Measurements from ENCODE around the gene RITA1. TPM values are rescaled to one million over a fixed set of nuclear protein-coding genes. Genes with fewer than 3 reads are reported as not detected.

Gene RITA1
- total and polyA plus RNA-seq, 5 donors from 2014 or later = 10.1 to 38.3 (median 21.0) TPM

- H3K9me3 ChIP-seq (ENCODE audit: control insufficient read depth in 2 of 2, low read length in 2 of 2) = no peaks in the 10 kb centered on the region
- Mint-ChIP-seq H3K27me3 (no peaks in the 10 kb centered on the region), H3K27ac (peak overlapping the region; percentile 86 to 92 (median 91)), H3K4me3 (peak overlapping the region in 3 of 4 donors; percentile 48 to 83 (median 80)), H3K9me3 (no peaks in the 10 kb centered on the region), H3K36me3 (peaks cover 47% of the 10 kb centered on the region), H3K4me1 (peaks cover 12 to 60% (median 17%) of the 10 kb centered on the region in 4 donors)
- H3K27ac ChIP-seq (ENCODE audit: insufficient read depth, low read length, poor library complexity, severe bottlenecking) = no peak overlapping the region
- ATAC-seq (ENCODE audit: low read depth in 2 of 2) (peak; percentile 85 to 89), DNase-seq (peak; percentile 24 to 71 (median 61))
- no peak overlapping the region for H3K4me3 ChIP-seq (ENCODE audit: low read depth, low read length)
- peaks cover 13% of the 10 kb centered on the region for H3K4me1 ChIP-seq (ENCODE audit: control insufficient read depth, insufficient read depth, low read length, poor library complexity, severe bottlenecking)
- no peaks in the 10 kb centered on the region for H3K27me3 ChIP-seq (ENCODE audit: control insufficient read depth, insufficient read depth, low read length)
- peaks cover 40% of the 10 kb centered on the region for H3K36me3 ChIP-seq (ENCODE audit: control insufficient read depth, insufficient read depth, low read length)
These were observed 47.5 kb downstream of the RITA1 start for GRCh38 chr12:113232840-113233585.

- H3K4me1 ChIP-seq (ENCODE audit: control insufficient read depth, insufficient read depth, low read length, poor library complexity, severe bottlenecking) = peaks cover 13% of the 10 kb centered on the region
- DNase-seq (no peak), ATAC-seq (ENCODE audit: low read depth in 2 of 2) (no peak)
- H3K4me3 Mint-ChIP-seq = no peak overlapping the region
- H3K27me3 ChIP-seq (ENCODE audit: control insufficient read depth, insufficient read depth, low read length) = no peaks in the 10 kb centered on the region
- no peak overlapping the region for H3K27ac ChIP-seq (ENCODE audit: insufficient read depth, low read length, poor library complexity, severe bottlenecking)
- H3K4me1 Mint-ChIP-seq = peaks cover 11 to 54% (median 19%) of the 10 kb centered on the region in 4 donors
- no peaks in the 10 kb centered on the region for H3K27me3 Mint-ChIP-seq
- no peaks in the 10 kb centered on the region for H3K9me3 Mint-ChIP-seq
- H3K36me3 Mint-ChIP-seq = peaks cover 44% of the 10 kb centered on the region
- peaks cover 37% of the 10 kb centered on the region for H3K36me3 ChIP-seq (ENCODE audit: control insufficient read depth, insufficient read depth, low read length)
- H3K9me3 ChIP-seq (ENCODE audit: control insufficient read depth in 2 of 2, low read length in 2 of 2) = no peaks in the 10 kb centered on the region
- no peak overlapping the region for H3K4me3 ChIP-seq (ENCODE audit: low read depth, low read length)
- peak overlapping the region in 2 of 3 donors; percentile 86 to 91 for H3K27ac Mint-ChIP-seq
These were observed 48.4 kb downstream of the RITA1 start for GRCh38 chr12:113233967-113234366.

- H3K27me3 Mint-ChIP-seq = no peaks in the 10 kb centered on the region
- peaks cover 13% of the 10 kb centered on the region for H3K4me1 ChIP-seq (ENCODE audit: control insufficient read depth, insufficient read depth, low read length, poor library complexity, severe bottlenecking)
- H3K4me3 ChIP-seq (ENCODE audit: low read depth, low read length) = no peak overlapping the region
- no peak overlapping the region for H3K27ac ChIP-seq (ENCODE audit: insufficient read depth, low read length, poor library complexity, severe bottlenecking)
- H3K27ac Mint-ChIP-seq = peak overlapping the region in 2 of 3 donors; percentile 86 to 91
- ATAC-seq (ENCODE audit: low read depth in 2 of 2) = no peak
- DNase-seq = no peak
- H3K36me3 Mint-ChIP-seq = peaks cover 44% of the 10 kb centered on the region
- no peaks in the 10 kb centered on the region for H3K9me3 Mint-ChIP-seq
- H3K4me1 Mint-ChIP-seq = peaks cover 13 to 56% (median 18%) of the 10 kb centered on the region in 4 donors
- H3K27me3 ChIP-seq (ENCODE audit: control insufficient read depth, insufficient read depth, low read length) = no peaks in the 10 kb centered on the region
- peaks cover 37% of the 10 kb centered on the region for H3K36me3 ChIP-seq (ENCODE audit: control insufficient read depth, insufficient read depth, low read length)
- H3K9me3 ChIP-seq (ENCODE audit: control insufficient read depth in 2 of 2, low read length in 2 of 2) = no peaks in the 10 kb centered on the region
- H3K4me3 Mint-ChIP-seq = no peak overlapping the region
These were observed 49.0 kb downstream of the RITA1 start for GRCh38 chr12:113234483-113234882.

- Histone ChIP-seq H3K27me3 (ENCODE audit: control insufficient read depth, insufficient read depth, low read length) (no peaks in the 10 kb centered on the region), H3K36me3 (ENCODE audit: control insufficient read depth, insufficient read depth, low read length) (peaks cover 29% of the 10 kb centered on the region), H3K27ac (ENCODE audit: insufficient read depth, low read length, poor library complexity, severe bottlenecking) (no peak overlapping the region), H3K4me1 (ENCODE audit: control insufficient read depth, insufficient read depth, low read length, poor library complexity, severe bottlenecking) (peaks cover 9% of the 10 kb centered on the region), H3K9me3 (ENCODE audit: control insufficient read depth in 2 of 2, low read length in 2 of 2) (no peaks in the 10 kb centered on the region), H3K4me3 (ENCODE audit: low read depth, low read length) (no peak overlapping the region)
- Mint-ChIP-seq H3K9me3 (no peaks in the 10 kb centered on the region), H3K4me1 (peaks cover 6 to 55% (median 17%) of the 10 kb centered on the region in 4 donors), H3K36me3 (peaks cover 40% of the 10 kb centered on the region), H3K4me3 (no peak overlapping the region), H3K27ac (peak overlapping the region in 2 of 3 donors; percentile 42 to 55), H3K27me3 (no peaks in the 10 kb centered on the region)
- no peak for DNase-seq
- ATAC-seq (ENCODE audit: low read depth in 2 of 2) = no peak
These were observed 50.5 kb downstream of the RITA1 start for GRCh38 chr12:113235976-113236375.

GRCh38 chr12:113236539-113237399 is 51.2 kb downstream of the RITA1 start:
- Histone ChIP-seq H3K27ac (ENCODE audit: insufficient read depth, low read length, poor library complexity, severe bottlenecking) (no peak overlapping the region), H3K4me1 (ENCODE audit: control insufficient read depth, insufficient read depth, low read length, poor library complexity, severe bottlenecking) (peaks cover 9% of the 10 kb centered on the region)
- no peak overlapping the region for H3K27ac Mint-ChIP-seq

GRCh38 chr12:113237748-113238147 is 52.2 kb downstream of the RITA1 start:
- Mint-ChIP-seq H3K27ac (no peak overlapping the region), H3K4me1 (peaks cover 6 to 64% (median 15%) of the 10 kb centered on the region in 4 donors), H3K9me3 (no peaks in the 10 kb centered on the region), H3K4me3 (no peak overlapping the region), H3K36me3 (peaks cover 37% of the 10 kb centered on the region), H3K27me3 (no peaks in the 10 kb centered on the region)
- peaks cover 5% of the 10 kb centered on the region for H3K4me1 ChIP-seq (ENCODE audit: control insufficient read depth, insufficient read depth, low read length, poor library complexity, severe bottlenecking)
- H3K36me3 ChIP-seq (ENCODE audit: control insufficient read depth, insufficient read depth, low read length) = peaks cover 23% of the 10 kb centered on the region
- no peaks in the 10 kb centered on the region for H3K27me3 ChIP-seq (ENCODE audit: control insufficient read depth, insufficient read depth, low read length)
- no peak overlapping the region for H3K27ac ChIP-seq (ENCODE audit: insufficient read depth, low read length, poor library complexity, severe bottlenecking)
- DNase-seq (no peak), ATAC-seq (ENCODE audit: low read depth in 2 of 2) (no peak)
- no peaks in the 10 kb centered on the region for H3K9me3 ChIP-seq (ENCODE audit: control insufficient read depth in 2 of 2, low read length in 2 of 2)
- H3K4me3 ChIP-seq (ENCODE audit: low read depth, low read length) = no peak overlapping the region

More at GRCh38 chr12:113236539-113237399, 51.2 kb downstream of the RITA1 start:
- H3K9me3 Mint-ChIP-seq = no peaks in the 10 kb centered on the region
- H3K27me3 Mint-ChIP-seq = no peaks in the 10 kb centered on the region
- Histone ChIP-seq H3K36me3 (ENCODE audit: control insufficient read depth, insufficient read depth, low read length) (peaks cover 25% of the 10 kb centered on the region), H3K27me3 (ENCODE audit: control insufficient read depth, insufficient read depth, low read length) (no peaks in the 10 kb centered on the region), H3K9me3 (ENCODE audit: control insufficient read depth in 2 of 2, low read length in 2 of 2) (no peaks in the 10 kb centered on the region), H3K4me3 (ENCODE audit: low read depth, low read length) (no peak overlapping the region)
- no peak overlapping the region for H3K4me3 Mint-ChIP-seq
- ATAC-seq (ENCODE audit: low read depth in 2 of 2) = no peak
- H3K36me3 Mint-ChIP-seq = peaks cover 36% of the 10 kb centered on the region
- DNase-seq = no peak
- H3K4me1 Mint-ChIP-seq = peaks cover 6 to 61% (median 17%) of the 10 kb centered on the region in 4 donors

- H3K36me3 ChIP-seq (ENCODE audit: control insufficient read depth, insufficient read depth, low read length) = peaks cover 22% of the 10 kb centered on the region
- Mint-ChIP-seq H3K36me3 (peaks cover 33% of the 10 kb centered on the region), H3K4me1 (peaks cover 6 to 58% (median 13%) of the 10 kb centered on the region in 4 donors), H3K27ac (no peak overlapping the region), H3K27me3 (no peaks in the 10 kb centered on the region), H3K4me3 (no peak overlapping the region), H3K9me3 (no peaks in the 10 kb centered on the region)
- no peaks in the 10 kb centered on the region for H3K9me3 ChIP-seq (ENCODE audit: control insufficient read depth in 2 of 2, low read length in 2 of 2)
- H3K4me1 ChIP-seq (ENCODE audit: control insufficient read depth, insufficient read depth, low read length, poor library complexity, severe bottlenecking) = no peaks in the 10 kb centered on the region
- H3K4me3 ChIP-seq (ENCODE audit: low read depth, low read length) = no peak overlapping the region
- no peaks in the 10 kb centered on the region for H3K27me3 ChIP-seq (ENCODE audit: control insufficient read depth, insufficient read depth, low read length)
- H3K27ac ChIP-seq (ENCODE audit: insufficient read depth, low read length, poor library complexity, severe bottlenecking) = no peak overlapping the region
- ATAC-seq (ENCODE audit: low read depth in 2 of 2) (no peak), DNase-seq (no peak)
These were observed 52.8 kb downstream of the RITA1 start for GRCh38 chr12:113238309-113238708.

Measured in CD4-positive, CD25-positive, alpha-beta regulatory T cell (primary cell).